Endothelial cell of umbilical vein (primary cell): ENCODE data around the gene FXR1.

Experiments
- EZH2 ChIP-seq: IDR thresholded peaks from 2 replicates; pipeline ENCODE4 v1.6.1; 2012; ENCODE audit warnings: borderline replicate concordance, low read depth, mild to moderate bottlenecking, moderate library complexity, low read length, inconsistent platforms; ENCODE audit not compliant: severe bottlenecking
- FOS ChIP-seq: IDR thresholded peaks from 2 replicates; pipeline ENCODE4 v1.6.1; 2011; ENCODE audit warnings: mild to moderate bottlenecking, low read length, moderate library complexity, borderline replicate concordance; ENCODE audit not compliant: insufficient read depth
- GATA2 ChIP-seq: IDR thresholded peaks from 2 replicates; pipeline ENCODE4 v1.7.0; 2011; ENCODE audit warnings: low read depth, mild to moderate bottlenecking, moderate library complexity, mixed read lengths, low read length; ENCODE audit not compliant: insufficient read length, insufficient read depth
- JUN ChIP-seq: IDR thresholded peaks from 2 replicates; pipeline ENCODE4 v1.6.1; 2011; ENCODE audit warnings: borderline replicate concordance, low read depth; ENCODE audit not compliant: insufficient read length, insufficient read depth
- MAX ChIP-seq: IDR thresholded peaks from 2 replicates; pipeline ENCODE4 v1.6.1; 2011; ENCODE audit not compliant: insufficient read depth, insufficient read length
- MYC ChIP-seq: IDR thresholded peaks from one replicate; pipeline ENCODE4 v1.6.1; 2011; ENCODE audit warnings: mild to moderate bottlenecking, low read depth, low read length
- POLR2A ChIP-seq: IDR thresholded peaks from 2 replicates; pipeline ENCODE4 v1.6.1; 2012; ENCODE audit warnings: low read depth, mild to moderate bottlenecking, control low read depth, low read length
- POLR2AphosphoS5 ChIP-seq: IDR thresholded peaks from 2 replicates; pipeline ENCODE4 v1.6.1; 2012; ENCODE audit warnings: low read depth, mild to moderate bottlenecking, control low read depth, low read length, moderate library complexity; ENCODE audit not compliant: insufficient read depth
- TF ChIP-seq, protein P1 (sequence below), 2 donors: IDR thresholded peaks; 1 replicate in 1 of 2; 2 replicates in 1 of 2; pipeline ENCODE4 v1.5.1; 2011; ENCODE audit warnings: low read length in 2 of 2, mild to moderate bottlenecking in 2 of 2, moderate library complexity in 2 of 2, control low read depth in 1 of 2, inconsistent platforms in 1 of 2, low read depth in 1 of 2; ENCODE audit not compliant: insufficient read depth in 1 of 2; ENCODE audit errors: extremely low read depth in 1 of 2

DNA sequence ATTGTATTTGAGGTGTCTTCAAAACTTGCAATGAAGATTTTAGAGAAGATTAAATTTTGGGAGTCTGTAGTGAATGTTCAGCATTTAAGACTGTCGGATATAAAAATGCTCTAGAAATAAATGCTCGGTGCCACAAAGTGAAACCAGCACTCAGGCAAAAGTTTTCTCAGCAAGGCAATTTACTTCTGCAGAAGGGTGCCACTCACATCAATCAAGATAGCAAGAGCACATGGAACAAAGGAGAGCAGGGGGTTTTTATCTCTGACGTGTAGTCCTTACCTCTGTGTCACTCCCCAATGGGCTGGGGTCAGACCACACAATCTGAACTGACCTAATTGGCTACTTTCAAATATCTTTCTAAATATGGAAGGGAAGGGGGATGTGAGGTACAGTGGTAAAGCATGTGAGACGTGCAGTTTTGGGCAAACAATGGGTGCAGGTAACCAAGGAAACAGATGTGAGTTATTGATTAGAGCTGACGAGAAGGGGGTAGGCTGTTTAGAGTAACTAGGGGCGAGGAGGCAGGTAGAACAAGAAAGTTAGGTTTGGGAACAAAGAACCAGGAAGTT lies 23.4 kb upstream of the FXR1 start:
- TF ChIP-seq, protein P1, sequence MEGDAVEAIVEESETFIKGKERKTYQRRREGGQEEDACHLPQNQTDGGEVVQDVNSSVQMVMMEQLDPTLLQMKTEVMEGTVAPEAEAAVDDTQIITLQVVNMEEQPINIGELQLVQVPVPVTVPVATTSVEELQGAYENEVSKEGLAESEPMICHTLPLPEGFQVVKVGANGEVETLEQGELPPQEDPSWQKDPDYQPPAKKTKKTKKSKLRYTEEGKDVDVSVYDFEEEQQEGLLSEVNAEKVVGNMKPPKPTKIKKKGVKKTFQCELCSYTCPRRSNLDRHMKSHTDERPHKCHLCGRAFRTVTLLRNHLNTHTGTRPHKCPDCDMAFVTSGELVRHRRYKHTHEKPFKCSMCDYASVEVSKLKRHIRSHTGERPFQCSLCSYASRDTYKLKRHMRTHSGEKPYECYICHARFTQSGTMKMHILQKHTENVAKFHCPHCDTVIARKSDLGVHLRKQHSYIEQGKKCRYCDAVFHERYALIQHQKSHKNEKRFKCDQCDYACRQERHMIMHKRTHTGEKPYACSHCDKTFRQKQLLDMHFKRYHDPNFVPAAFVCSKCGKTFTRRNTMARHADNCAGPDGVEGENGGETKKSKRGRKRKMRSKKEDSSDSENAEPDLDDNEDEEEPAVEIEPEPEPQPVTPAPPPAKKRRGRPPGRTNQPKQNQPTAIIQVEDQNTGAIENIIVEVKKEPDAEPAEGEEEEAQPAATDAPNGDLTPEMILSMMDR (IDR thresholded peaks at IDR 0.05; ENCODE audit: extremely low read depth in 1 of 2, insufficient read depth in 1 of 2, low read depth in 1 of 2, low read length in 2 of 2): no peak
- no peak for TF ChIP-seq MAX
- TF ChIP-seq POLR2AphosphoS5: no peak
- no peak for TF ChIP-seq EZH2
- TF ChIP-seq POLR2A: no peak
- TF ChIP-seq MYC: no peak
- TF ChIP-seq FOS: no peak
- TF ChIP-seq JUN: no peak
- TF ChIP-seq GATA2: no peak
